GM12864 (cell line): ENCODE data around the gene IER3.

ENCODE experiments used
- DNase-seq: peaks from one replicate; pipeline ENCODE4 v3.0.0-alpha.2; 2011; ENCODE audit warnings: low read depth
- H3K4me3 ChIP-seq: 2 replicates; pipeline ENCODE4 v1.5.1; 2011; ENCODE audit warnings: mild to moderate bottlenecking, low read depth, low read length, control low read depth
- TF ChIP-seq, protein P1 (sequence below): IDR thresholded peaks from 2 replicates; pipeline ENCODE4 v1.5.1; 2011; ENCODE audit warnings: low read depth, mild to moderate bottlenecking, moderate library complexity, low read length, control low read depth, inconsistent platforms; ENCODE audit errors: missing control alignments

Gene IER3

DNA sequence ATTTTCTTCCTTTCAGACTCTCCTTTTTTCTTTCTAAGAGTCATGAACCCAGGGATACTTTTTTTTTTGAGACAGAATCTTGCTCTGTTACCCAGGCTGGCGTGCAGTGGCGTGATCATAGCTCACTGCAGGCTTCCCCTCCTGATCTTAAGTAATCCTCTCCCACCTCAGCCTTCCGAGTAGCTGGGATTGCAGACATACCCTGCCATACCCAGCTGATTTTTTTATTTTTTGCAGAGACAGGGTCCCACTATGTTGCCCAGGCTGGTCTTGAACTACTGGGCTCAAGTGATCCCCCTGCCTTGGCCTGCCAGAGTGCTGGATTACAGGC lies 32.8 kb upstream of the IER3 start:
- TF ChIP-seq, protein P1, sequence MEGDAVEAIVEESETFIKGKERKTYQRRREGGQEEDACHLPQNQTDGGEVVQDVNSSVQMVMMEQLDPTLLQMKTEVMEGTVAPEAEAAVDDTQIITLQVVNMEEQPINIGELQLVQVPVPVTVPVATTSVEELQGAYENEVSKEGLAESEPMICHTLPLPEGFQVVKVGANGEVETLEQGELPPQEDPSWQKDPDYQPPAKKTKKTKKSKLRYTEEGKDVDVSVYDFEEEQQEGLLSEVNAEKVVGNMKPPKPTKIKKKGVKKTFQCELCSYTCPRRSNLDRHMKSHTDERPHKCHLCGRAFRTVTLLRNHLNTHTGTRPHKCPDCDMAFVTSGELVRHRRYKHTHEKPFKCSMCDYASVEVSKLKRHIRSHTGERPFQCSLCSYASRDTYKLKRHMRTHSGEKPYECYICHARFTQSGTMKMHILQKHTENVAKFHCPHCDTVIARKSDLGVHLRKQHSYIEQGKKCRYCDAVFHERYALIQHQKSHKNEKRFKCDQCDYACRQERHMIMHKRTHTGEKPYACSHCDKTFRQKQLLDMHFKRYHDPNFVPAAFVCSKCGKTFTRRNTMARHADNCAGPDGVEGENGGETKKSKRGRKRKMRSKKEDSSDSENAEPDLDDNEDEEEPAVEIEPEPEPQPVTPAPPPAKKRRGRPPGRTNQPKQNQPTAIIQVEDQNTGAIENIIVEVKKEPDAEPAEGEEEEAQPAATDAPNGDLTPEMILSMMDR: no peak
- DNase-seq: no peak
- no peak overlapping the region for H3K4me3 ChIP-seq

DNA sequence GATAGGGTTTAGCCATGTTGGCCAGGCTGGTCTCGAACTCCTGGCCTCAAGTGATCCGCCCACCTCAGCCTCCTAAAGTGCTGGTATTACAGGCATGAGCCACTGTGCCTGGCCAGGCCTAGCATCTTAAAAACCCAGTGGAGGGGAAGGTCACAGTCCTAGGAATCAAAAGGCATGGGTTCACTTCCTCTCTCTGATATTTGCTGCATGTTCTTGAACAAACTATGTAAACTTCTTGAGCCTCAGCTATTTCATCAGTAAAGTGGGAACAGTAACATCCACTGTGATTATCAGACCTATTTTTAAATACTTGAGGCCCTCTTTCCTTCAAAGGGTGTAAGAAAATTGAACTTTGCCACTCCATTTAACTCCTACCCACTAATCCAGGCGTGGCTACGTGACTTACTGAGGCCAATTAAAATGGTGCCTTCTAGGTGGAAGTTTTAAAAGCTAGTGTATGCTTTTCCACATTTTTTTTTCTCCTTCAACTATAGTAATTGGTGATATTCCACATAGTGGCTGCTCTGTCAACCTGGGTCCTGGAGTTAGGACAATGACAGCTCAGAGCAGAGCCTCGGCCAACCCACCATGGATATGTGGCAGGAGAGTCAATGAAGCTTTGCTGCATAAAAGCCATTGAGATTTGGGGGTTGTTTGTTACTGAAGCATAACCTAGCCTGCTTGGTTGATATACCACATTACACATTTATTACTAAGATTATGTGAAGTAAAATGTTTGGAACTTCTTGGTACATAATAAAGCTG lies 32.2 kb upstream of the IER3 start:
- DNase-seq: no peak
- no peak overlapping the region for H3K4me3 ChIP-seq
- TF ChIP-seq, protein P1: no peak

DNA sequence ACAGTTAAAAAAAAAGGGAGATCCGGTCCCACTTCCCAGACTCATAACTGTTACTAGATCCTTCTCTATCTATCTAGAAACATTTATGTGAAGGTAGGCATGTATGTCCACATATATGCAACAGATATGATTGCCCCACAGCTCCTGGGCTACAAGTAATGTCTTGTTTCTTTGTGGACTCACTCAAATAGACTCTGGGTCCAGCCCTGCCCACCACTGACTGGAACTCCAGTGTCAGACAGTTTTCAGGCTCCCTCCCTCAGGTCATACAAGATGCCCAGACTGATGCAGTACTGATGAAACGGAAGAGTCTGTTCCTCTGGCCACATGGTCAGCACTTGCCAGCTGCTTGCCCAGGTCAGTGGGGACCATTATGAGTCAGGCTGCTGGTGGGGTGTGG lies 30.8 kb upstream of the IER3 start:
- no peak for DNase-seq
- no peak overlapping the region for H3K4me3 ChIP-seq
- TF ChIP-seq, protein P1: no peak

DNA sequence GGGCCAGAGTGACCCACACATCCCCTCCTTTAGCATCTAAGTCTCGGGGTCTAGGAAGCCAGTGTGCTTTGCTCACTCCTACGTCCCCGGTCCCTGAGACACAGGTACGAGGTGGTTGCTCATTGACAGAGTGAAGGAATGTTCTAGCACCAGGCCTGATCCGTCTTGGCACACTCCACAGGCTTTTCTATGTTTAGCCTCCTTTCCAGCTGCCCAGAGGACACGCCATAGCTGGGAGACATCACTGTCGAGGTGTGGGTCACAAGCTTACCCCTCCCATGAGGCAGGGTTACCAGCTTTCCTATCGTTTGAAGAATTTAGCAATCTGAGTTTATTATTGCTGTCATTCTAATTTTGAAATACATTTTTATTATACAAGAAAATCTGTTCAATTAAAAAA lies 30.4 kb upstream of the IER3 start:
- no peak overlapping the region for H3K4me3 ChIP-seq
- TF ChIP-seq, protein P1: no peak
- DNase-seq: no peak

DNA sequence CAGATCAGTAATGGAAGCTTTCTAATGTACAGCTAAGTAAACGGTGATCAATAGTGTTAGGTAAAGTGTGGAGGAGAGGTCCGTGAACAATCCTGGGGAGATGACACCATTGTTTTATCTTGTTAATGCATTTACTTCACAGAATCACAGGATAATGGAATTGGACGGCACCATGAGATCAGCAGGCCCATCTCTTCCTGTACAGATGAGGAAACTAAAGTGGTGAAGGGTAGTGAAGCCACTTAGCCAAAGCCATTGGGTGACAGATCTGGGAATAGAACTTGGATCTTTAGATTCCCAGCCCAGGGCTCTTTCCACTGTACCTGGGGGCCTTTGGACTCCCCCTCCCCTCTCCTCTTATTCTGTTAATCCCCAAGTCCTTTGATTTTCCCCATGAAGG lies 26.2 kb upstream of the IER3 start:
- TF ChIP-seq, protein P1: no peak
- H3K4me3 ChIP-seq: no peak overlapping the region
- DNase-seq: no peak

DNA sequence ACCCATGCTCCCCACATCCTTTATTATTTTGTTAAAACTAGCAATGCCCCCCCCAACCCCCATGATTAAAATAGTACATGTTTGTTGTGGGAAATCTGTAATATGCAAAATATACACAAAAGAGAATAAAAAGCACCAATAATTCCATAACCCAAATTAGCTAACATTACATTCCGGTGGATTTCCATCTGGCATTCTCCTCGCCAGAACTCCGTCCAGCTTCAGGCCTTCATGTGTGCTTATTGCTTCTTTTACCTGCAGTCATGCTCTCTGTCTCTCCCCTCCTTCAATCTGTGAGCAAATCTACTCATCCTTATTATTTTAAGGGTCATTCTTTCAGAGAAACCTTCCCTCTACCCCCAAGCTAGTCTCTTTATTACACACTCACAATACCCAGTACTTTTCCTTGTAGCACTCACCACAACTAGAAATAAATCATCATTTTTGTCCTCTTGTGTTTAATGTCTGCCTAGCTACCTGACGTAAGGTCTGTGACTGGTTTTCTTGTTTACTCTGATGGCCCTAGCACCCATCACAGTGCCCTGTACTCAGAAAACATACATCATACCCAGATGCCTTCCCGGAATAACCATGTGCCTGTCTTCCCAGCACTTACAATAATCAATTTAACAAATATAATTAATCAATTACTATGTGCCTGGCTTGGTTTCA lies 25.6 kb upstream of the IER3 start:
- no peak overlapping the region for H3K4me3 ChIP-seq
- TF ChIP-seq, protein P1: no peak
- DNase-seq: no peak
